ENCODE measurements around the gene VPS4B. TPM values are rescaled to one million over a fixed set of nuclear protein-coding genes. Genes with fewer than 3 reads are reported as not detected.

VPS4B gene
- total and polyA plus RNA-seq, 2 of the 8 experiments (the other 6 are each of a cell fraction or from before 2014, with no cell fraction given), result 7.2 to 45.3 TPM

DNA sequence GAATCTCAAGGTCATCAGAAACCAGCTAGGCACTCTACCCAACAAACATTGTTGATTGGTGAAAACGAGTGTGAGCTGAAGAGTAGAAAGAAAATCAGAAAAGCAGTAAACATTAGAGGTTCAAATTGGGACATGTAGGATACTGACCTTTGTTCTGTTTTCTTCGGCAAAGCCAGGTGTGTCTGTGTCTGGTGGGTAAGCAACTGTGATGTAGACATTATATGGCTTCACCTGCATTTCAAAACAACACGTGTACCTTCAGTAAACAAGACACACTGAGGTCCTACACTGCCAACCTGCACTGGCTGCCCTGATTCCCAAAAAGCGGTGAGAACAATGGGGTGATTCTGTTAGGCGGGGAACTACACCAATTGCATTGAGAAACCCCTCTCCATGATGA, 78.0 kb downstream of the VPS4B start (continued):
- TF ChIP-seq CTBP2 (IDR thresholded peaks at IDR 0.05; ENCODE audit: borderline replicate concordance, insufficient read depth, insufficient read length, low read length), result no peak
- TF ChIP-seq KDM5A (IDR thresholded peaks at IDR 0.05; ENCODE audit: low read length), result no peak
- TF ChIP-seq SIRT6 (IDR thresholded peaks at IDR 0.05; ENCODE audit: low read length), result no peak
- TF ChIP-seq HDAC2 (IDR thresholded peaks at IDR 0.05; ENCODE audit: borderline replicate concordance in 1 of 2, low read depth in 2 of 2, low read length in 2 of 2), result no peak

All from H1 (cell line).